GM10266 (cell line): ENCODE measurements around the gene FAM20A.
"Not testable (repeated sequence)": the region's sequence is repeated elsewhere in the genome, so short reads cannot be mapped to it uniquely, and the experiment has no call there.

Experiments
- DNase-seq: peaks from one replicate; pipeline ENCODE4 v3.0.0; 2012; ENCODE audit errors: extremely low spot score
- CTCF ChIP-seq: IDR thresholded peaks from 2 replicates; pipeline ENCODE4 v1.5.1; 2012; ENCODE audit warnings: mild to moderate bottlenecking, low read depth; ENCODE audit not compliant: control insufficient read depth, insufficient read depth; ENCODE audit errors: missing control alignments

The FAM20A gene

DNA sequence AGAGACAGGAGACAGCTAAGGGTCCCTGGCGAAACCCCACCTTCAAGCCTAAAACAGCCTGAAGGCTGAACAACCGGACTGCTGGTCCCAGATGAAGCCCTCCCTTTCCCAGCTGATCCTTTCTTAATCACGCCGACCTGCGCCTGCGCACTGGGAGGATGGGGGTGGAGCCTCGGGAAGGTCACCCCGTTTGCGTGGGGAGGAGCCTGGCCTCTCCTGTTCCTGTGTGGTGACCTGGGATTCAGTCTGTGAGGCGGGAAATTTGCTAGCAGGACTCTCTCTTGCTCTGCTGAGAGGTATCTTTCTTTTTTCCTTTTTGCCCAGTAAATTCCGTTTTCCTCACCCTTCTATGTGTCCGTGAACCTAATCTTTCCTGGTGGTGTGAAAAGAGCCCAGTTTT is 9.6 kb downstream of the FAM20A start:
- no peak for DNase-seq

GRCh38 chr17:68589086-68589485 is 12.1 kb downstream of the FAM20A start:
- TF ChIP-seq CTCF, result no peak
- DNase-seq, result no peak

More for the DNA sequence above, 9.6 kb downstream of the FAM20A start:
- no peak for TF ChIP-seq CTCF

GRCh38 chr17:68588362-68588761 is 12.8 kb downstream of the FAM20A start:
- DNase-seq, result no peak
- TF ChIP-seq CTCF, result no peak

DNA sequence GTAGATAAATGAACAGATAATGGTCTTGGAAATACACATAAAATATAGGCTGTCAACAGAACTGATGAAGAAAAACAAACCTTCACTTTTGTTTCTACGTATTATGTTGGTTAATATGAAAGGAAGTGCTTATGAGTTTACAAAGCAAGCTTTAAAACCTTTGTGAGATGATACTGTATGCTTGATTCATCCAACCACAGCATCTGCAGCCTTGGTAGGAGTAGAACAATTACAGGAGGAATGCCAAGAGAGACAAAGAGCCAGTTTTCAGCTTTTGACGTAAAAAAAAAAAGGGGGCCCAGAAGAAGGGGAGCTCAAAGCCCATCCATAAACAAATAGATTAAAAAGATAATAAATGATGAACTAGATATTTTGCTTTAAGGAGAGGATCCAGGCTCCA is 13.3 kb downstream of the FAM20A start:
- no peak for TF ChIP-seq CTCF
- DNase-seq, result no peak

DNA sequence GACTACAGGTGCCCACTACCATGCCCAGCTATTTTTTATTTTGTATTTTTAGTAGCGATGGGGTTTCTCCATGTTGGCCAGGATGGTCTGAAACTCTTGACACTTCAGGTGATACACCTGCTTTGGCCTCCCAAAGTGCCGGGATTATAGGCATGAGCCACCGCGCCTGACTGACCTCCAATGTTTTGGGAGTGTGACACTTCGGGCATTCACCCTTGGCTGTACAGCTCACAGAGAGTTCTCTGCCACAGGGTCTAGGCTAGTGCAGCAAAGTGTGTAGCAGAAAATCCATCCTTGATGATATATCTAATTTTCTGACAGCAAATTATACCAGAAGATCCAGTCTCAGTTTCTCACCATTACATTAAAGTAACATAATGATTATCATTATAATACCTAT is 14.1 kb downstream of the FAM20A start:
- no peak for TF ChIP-seq CTCF

DNA sequence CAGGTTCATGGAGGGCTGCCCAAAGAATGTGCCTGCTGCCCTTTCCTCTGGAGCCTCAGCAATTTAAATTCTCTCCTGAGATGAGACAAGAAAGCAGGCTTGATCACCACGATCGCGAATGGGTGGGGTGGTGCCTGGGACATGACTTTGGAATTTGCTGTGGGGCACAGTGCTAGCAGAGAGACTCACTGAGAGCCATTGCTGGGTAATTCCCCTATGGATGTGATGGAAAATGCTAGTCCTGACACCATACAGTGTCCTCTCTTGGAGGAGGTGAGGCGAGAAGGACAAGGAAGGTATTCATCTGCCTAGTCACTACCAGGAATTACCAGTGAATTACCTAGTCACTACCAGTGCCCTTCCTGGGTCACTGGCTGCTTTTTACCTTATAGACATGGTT is 15.5 kb downstream of the FAM20A start:
- TF ChIP-seq CTCF, result no peak
- no peak for DNase-seq

More for the DNA sequence above, 14.1 kb downstream of the FAM20A start:
- no peak for DNase-seq

DNA sequence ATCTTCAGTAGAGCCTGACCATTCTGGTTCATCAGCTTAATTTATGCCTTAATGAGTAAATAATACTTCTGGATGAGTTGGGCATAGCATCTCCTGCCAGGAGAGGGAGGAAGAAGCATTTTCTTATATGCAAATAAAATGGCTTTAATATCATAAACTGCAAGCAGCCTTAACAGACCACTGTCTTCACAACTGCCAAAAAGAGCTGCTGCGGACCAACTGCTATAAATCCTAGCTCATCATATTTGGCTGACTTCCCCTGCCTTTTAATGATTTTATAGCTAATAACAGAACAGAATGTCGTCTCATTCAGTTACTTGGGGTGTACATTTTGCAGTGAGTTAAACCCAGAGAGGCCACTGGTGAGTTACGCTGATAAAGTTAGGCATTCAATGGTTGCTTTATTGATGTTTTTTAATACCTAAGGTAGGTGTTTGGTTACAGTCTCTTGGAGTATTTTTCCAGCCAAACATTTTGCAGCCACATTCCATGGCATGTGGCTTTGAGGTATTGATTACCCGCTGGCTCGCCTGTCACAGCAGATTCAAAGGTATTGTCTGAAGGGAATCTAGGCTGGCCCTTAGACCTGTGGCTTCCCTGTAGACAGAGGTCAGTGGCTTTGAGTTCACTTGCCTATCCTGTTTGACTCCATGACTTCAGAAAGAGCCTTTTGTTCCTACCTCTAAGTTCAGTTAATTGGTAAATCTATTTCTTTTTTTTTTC is 16.4 kb downstream of the FAM20A start:
- no peak for TF ChIP-seq CTCF
- DNase-seq, result no peak

DNA sequence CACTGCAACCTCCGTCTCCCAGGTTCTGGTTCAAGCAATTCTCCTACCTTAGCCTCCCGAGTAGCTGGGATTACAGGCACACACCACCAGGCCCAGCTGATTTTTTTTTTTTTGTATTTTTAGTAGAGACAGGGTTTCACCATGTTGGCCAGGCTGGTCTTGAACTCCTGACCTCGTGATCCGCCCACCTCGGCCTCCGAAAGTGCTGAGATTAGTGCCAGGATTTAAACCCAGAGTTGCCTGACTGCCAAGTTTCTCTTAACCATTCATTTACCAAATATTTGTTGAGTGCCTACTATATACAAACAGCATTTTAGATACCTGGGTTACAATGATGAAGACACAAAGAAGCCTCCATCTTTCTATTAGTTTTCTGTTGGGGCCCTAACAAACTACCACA is 18.3 kb downstream of the FAM20A start:
- not testable (repeated sequence) for DNase-seq
